OCI-LY7 (cell line): ENCODE results near the gene COL4A2. TPM values are rescaled to one million over a fixed set of nuclear protein-coding genes. Genes with fewer than 3 reads are reported as not detected.

Source experiments
- BruUV-seq: library from RNA; stranded (reverse); fragments of 400-500 nt; replicated peaks from 2 replicates; lab custom pipeline; 2021; lab: Mats Ljungman, UMichigan
- CTCF ChIA-PET: fragments of 300-600 bp; sonication (Branson Sonifier 250); formaldehyde crosslinking; loops from one replicate; lab custom pipeline; 2022; ENCODE audit warnings: antibody characterized with exemption; ENCODE audit not compliant: unreplicated experiment; lab: Charles Lee
- POLR2A ChIA-PET: fragments of 300-600 bp; sonication (Branson Sonifier 250); formaldehyde crosslinking; loops from one replicate; lab custom pipeline; 2022; ENCODE audit warnings: antibody characterized with exemption; lab: Charles Lee
- DNase-seq: peaks from one replicate; pipeline ENCODE4 v3.0.0-alpha.2; 2015; ENCODE audit warnings: low spot score
- H2AFZ ChIP-seq: fragments of 200-600 bp; sonication (generic), shearing (Covaris generic); 2 replicates; pipeline ENCODE4 v1.6.1; 2014; ENCODE audit warnings: mild to moderate bottlenecking, antibody characterized with exemption, low read length, moderate library complexity
- H3K27ac ChIP-seq: fragments of 200-600 bp; sonication (generic); 2 replicates; pipeline ENCODE4 v1.5.1; 2014; ENCODE audit warnings: mixed run types, low read depth, mild to moderate bottlenecking, moderate library complexity, low read length, inconsistent platforms; ENCODE audit not compliant: poor library complexity, severe bottlenecking
- H3K36me3 ChIP-seq: fragments of 200-600 bp; sonication (generic); 2 replicates; pipeline ENCODE4 v1.6.1; 2014; ENCODE audit warnings: mild to moderate bottlenecking, antibody characterized with exemption, low read length, moderate library complexity, mixed read lengths; ENCODE audit not compliant: insufficient read depth
- H3K4me1 ChIP-seq: fragments of 200-600 bp; sonication (generic); 2 replicates; pipeline ENCODE4 v1.5.1; 2014; ENCODE audit warnings: mild to moderate bottlenecking, low read length; ENCODE audit not compliant: insufficient read depth, poor library complexity, severe bottlenecking
- H3K4me2 ChIP-seq: fragments of 200-600 bp; sonication (generic); 2 replicates; pipeline ENCODE4 v1.6.1; 2014; ENCODE audit warnings: mild to moderate bottlenecking, low read length
- H3K4me3 ChIP-seq: fragments of 200-600 bp; sonication (generic); 2 replicates; pipeline ENCODE4 v1.5.1; 2014; ENCODE audit warnings: mild to moderate bottlenecking, low read depth, low read length; ENCODE audit not compliant: poor library complexity, severe bottlenecking
- H3K79me2 ChIP-seq: fragments of 200-600 bp; sonication (generic); 2 replicates; pipeline ENCODE4 v1.6.1; 2016; ENCODE audit warnings: low read depth, mild to moderate bottlenecking, low read length, moderate library complexity, mixed read lengths; ENCODE audit not compliant: insufficient read depth
- H3K9me2 ChIP-seq: fragments of 200-600 bp; sonication (generic); 2 replicates; pipeline ENCODE4 v1.6.1; 2016; ENCODE audit warnings: mild to moderate bottlenecking, low read length, mixed read lengths; ENCODE audit not compliant: insufficient read depth
- H3K9me3 ChIP-seq: fragments of 200-600 bp; sonication (generic); 2 replicates; pipeline ENCODE4 v1.6.1; 2014; ENCODE audit warnings: mild to moderate bottlenecking, mixed run types, low read length, mixed read lengths
- H4K20me1 ChIP-seq: fragments of 200-600 bp; sonication (generic); 2 replicates; pipeline ENCODE4 v1.6.1; 2014; ENCODE audit warnings: mild to moderate bottlenecking, antibody characterized with exemption, low read length, moderate library complexity, mixed read lengths; ENCODE audit not compliant: insufficient read depth
- CTCF ChIP-seq: fragments of 200-600 bp; sonication (generic); conservative IDR thresholded peaks from 2 replicates; pipeline ENCODE4 v1.5.1; 2014; ENCODE audit warnings: mild to moderate bottlenecking, antibody characterized with exemption, low read length, moderate library complexity, mixed read lengths
- EZH2phosphoT487 ChIP-seq: fragments of 200-600 bp; sonication (generic); IDR thresholded peaks from 2 replicates; pipeline ENCODE4 v1.6.1; 2018; ENCODE audit warnings: low read depth, borderline replicate concordance, mild to moderate bottlenecking, mixed run types, antibody characterized with exemption, low read length, moderate library complexity, mixed read lengths
- intact Hi-C: fragments of 100-400 bp; cut with micrococcal nuclease; formaldehyde crosslinking; loops from one replicate; pipeline ENCODE4 v1.10.0; 2022; ENCODE audit not compliant: unreplicated experiment
- total RNA-seq, 2 experiments: library from RNA; depleted of rRNA in 1 of 2; stranded (reverse); fragments of >200 nt in 1 of 2; shearing (Covaris generic) in 1 of 2; gene quantifications; 2 replicates each; pipeline ENCODE4 v1.2.3, GENCODE V29; 2014 to 2022

Gene COL4A2
- total RNA-seq, 2 experiments from 2014 or later, result 0.34 TPM; not detected in 1

GRCh38 chr13:110517505-110518225, 210.6 kb downstream of the COL4A2 start:
- no peaks in the 10 kb centered on the region for H3K9me3 ChIP-seq
- intact Hi-C loops, result no loop called here
- no peak for DNase-seq
- ChIA-PET CTCF (no interaction called here), POLR2A (no interaction called here)
- H2AFZ ChIP-seq, result no peak overlapping the region
- no peak for TF ChIP-seq EZH2phosphoT487
- TF ChIP-seq CTCF, result no peak
- H3K36me3 ChIP-seq, result no peaks in the 10 kb centered on the region
- no peak overlapping the region for H3K4me2 ChIP-seq
- H4K20me1 ChIP-seq, result no peaks in the 10 kb centered on the region
- no peaks in the 10 kb centered on the region for H3K79me2 ChIP-seq
- no peak overlapping the region for H3K27ac ChIP-seq
- no peaks in the 10 kb centered on the region for H3K4me1 ChIP-seq
- no peak overlapping the region for H3K4me3 ChIP-seq
- no peaks in the 10 kb centered on the region for H3K9me2 ChIP-seq
- BruUV-seq, result no TSS peak

GRCh38 chr13:110518226-110518525, 211.1 kb downstream of the COL4A2 start:
- no TSS peak for BruUV-seq
- TF ChIP-seq CTCF (no peak), EZH2phosphoT487 (no peak)
- H3K36me3 ChIP-seq, result no peaks in the 10 kb centered on the region
- intact Hi-C loops, result no loop called here
- H3K4me1 ChIP-seq, result no peaks in the 10 kb centered on the region
- H3K4me3 ChIP-seq, result no peak overlapping the region
- H2AFZ ChIP-seq, result no peak overlapping the region
- H3K9me3 ChIP-seq, result no peaks in the 10 kb centered on the region
- no peak for DNase-seq
- POLR2A ChIA-PET, result no interaction called here
- H4K20me1 ChIP-seq, result no peaks in the 10 kb centered on the region
- H3K79me2 ChIP-seq, result no peaks in the 10 kb centered on the region
- H3K9me2 ChIP-seq, result no peaks in the 10 kb centered on the region
- no peak overlapping the region for H3K27ac ChIP-seq
- CTCF ChIA-PET, result no interaction called here
- no peak overlapping the region for H3K4me2 ChIP-seq

- DNase-seq, result no peak
- BruUV-seq, result no TSS peak
- Histone ChIP-seq H3K9me2 (no peaks in the 10 kb centered on the region), H3K79me2 (no peaks in the 10 kb centered on the region), H3K27ac (no peak overlapping the region), H2AFZ (no peak overlapping the region), H3K4me3 (no peak overlapping the region), H3K9me3 (no peaks in the 10 kb centered on the region), H3K4me2 (no peak overlapping the region), H3K4me1 (no peaks in the 10 kb centered on the region), H3K36me3 (no peaks in the 10 kb centered on the region), H4K20me1 (no peaks in the 10 kb centered on the region)
- POLR2A ChIA-PET, result no interaction called here
- CTCF ChIA-PET, result no interaction called here
- intact Hi-C loops, result no loop called here
- no peak for TF ChIP-seq CTCF
- TF ChIP-seq EZH2phosphoT487, result no peak
Observed at GRCh38 chr13:110518571-110518970, 211.5 kb downstream of the COL4A2 start.
